Nephron (organoid): ENCODE measurements around the gene FBLN2.
A peak's percentile ranks its signal among the peaks of the same experiment; 100 is the strongest.

Experiments used
- H3K27ac Mint-ChIP-seq, 3 experiments: 2 replicates each; pipeline ENCODE4 v1.8.0; 2020; ENCODE audit warnings: mixed read lengths in 3 of 3, mild to moderate bottlenecking in 2 of 3, moderate library complexity in 1 of 3
- H3K27me3 Mint-ChIP-seq: 2 replicates; pipeline ENCODE4 v1.8.0; 2021; ENCODE audit warnings: low read depth, mild to moderate bottlenecking, moderate library complexity, mixed read lengths
- H3K36me3 Mint-ChIP-seq: 2 replicates; pipeline ENCODE4 v1.8.0; 2020; ENCODE audit warnings: low read depth, mixed read lengths
- H3K4me1 Mint-ChIP-seq: 2 replicates; pipeline ENCODE4 v1.8.0; 2020; ENCODE audit warnings: mixed read lengths
- H3K4me3 Mint-ChIP-seq, 3 experiments: 2 replicates each; pipeline ENCODE4 v1.8.0; 2020; ENCODE audit warnings: mild to moderate bottlenecking in 3 of 3, mixed read lengths in 3 of 3, moderate library complexity in 2 of 3
- H3K9me3 Mint-ChIP-seq: 2 replicates; pipeline ENCODE4 v1.8.0; 2020; ENCODE audit warnings: mixed read lengths
- TF ChIP-seq, protein P1 (sequence below), 3 experiments: fragments of 200-600 bp; sonication (generic); IDR thresholded peaks; one replicate each; pipeline ENCODE4 v1.5.0; 2021; ENCODE audit warnings: antibody characterized with exemption in 3 of 3; ENCODE audit not compliant: unreplicated experiment in 3 of 3

Gene FBLN2

DNA sequence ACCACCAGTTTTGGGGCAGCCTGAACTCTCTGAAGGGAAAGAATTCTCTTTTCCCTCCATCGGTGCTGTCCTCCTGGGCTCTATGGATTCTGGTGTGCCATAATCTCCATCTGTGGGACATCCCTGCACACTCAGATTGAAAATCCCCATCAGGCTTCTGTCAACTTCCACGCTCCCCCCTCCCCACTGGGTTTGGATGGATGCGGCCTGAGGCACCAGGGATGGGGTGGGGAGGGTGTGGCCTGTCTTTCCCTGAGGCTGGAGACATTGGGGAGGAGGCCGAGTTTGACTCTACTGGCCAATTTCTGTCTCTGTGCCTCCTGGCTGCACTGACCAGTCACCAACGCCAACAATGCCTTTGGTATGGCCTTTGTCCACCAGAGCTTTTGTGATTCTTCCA lies 16.3 kb upstream of the FBLN2 start:
- H3K4me1 Mint-ChIP-seq, result peaks cover 18% of the 10 kb centered on the region
- peaks cover 25% of the 10 kb centered on the region for H3K27me3 Mint-ChIP-seq
- H3K36me3 Mint-ChIP-seq, result no peaks in the 10 kb centered on the region
- no peak overlapping the region for H3K4me3 Mint-ChIP-seq
- peaks cover 2% of the 10 kb centered on the region for H3K9me3 Mint-ChIP-seq
- TF ChIP-seq, protein P1, sequence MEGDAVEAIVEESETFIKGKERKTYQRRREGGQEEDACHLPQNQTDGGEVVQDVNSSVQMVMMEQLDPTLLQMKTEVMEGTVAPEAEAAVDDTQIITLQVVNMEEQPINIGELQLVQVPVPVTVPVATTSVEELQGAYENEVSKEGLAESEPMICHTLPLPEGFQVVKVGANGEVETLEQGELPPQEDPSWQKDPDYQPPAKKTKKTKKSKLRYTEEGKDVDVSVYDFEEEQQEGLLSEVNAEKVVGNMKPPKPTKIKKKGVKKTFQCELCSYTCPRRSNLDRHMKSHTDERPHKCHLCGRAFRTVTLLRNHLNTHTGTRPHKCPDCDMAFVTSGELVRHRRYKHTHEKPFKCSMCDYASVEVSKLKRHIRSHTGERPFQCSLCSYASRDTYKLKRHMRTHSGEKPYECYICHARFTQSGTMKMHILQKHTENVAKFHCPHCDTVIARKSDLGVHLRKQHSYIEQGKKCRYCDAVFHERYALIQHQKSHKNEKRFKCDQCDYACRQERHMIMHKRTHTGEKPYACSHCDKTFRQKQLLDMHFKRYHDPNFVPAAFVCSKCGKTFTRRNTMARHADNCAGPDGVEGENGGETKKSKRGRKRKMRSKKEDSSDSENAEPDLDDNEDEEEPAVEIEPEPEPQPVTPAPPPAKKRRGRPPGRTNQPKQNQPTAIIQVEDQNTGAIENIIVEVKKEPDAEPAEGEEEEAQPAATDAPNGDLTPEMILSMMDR (IDR thresholded peaks at IDR 0.05; ENCODE audit: unreplicated experiment in 3 of 3), result no peak
- no peak overlapping the region for H3K27ac Mint-ChIP-seq

DNA sequence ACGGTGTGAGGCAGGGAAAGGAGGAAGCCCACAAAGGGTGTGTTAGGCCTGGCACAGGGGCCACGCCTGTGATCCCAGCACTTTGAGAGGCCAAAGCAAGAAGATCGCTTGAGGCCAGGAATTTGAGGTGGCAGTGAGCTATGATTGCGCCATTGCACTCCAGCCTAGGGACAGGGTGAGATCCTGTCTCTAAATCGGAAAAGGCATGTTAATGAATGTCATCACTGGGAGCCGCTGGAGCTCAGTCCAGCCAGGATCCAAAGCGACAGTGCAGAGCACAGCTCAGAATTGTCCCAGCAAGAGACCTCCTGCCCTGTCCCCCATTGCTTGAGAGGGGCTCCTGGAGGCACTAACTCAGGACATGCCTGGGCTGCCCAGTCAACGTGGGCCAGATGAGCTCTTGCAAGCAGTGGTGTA lies 15.0 kb upstream of the FBLN2 start:
- Mint-ChIP-seq H3K27me3 (peaks cover 22% of the 10 kb centered on the region), H3K4me3 (no peak overlapping the region), H3K4me1 (peaks cover 19% of the 10 kb centered on the region), H3K27ac (peak overlapping the region in 1 of 3 experiments; percentile 6), H3K36me3 (no peaks in the 10 kb centered on the region), H3K9me3 (peaks cover 2% of the 10 kb centered on the region)
- TF ChIP-seq, protein P1 (IDR thresholded peaks at IDR 0.05; ENCODE audit: unreplicated experiment in 3 of 3), result no peak

DNA sequence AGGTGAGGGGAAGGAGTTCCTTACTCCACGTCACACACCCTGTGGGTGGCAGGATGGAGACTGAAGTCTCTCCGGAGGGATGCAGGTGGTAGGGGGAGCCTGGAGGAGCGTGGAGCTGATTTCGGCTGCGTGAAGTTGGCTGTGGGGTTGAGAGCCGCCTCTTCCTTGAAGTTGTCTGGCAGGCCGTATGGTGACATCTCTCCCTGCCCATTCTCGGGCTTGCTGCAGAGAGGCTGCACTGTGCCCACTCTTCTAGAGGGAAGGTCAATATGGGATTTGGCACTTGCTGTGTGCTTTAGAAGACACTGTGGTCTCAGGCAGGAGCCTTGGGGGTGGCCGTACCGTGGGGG lies 13.4 kb upstream of the FBLN2 start:
- Mint-ChIP-seq H3K27me3 (peaks cover 19% of the 10 kb centered on the region), H3K4me1 (peaks cover 26% of the 10 kb centered on the region), H3K9me3 (peaks cover 2% of the 10 kb centered on the region), H3K4me3 (no peak overlapping the region), H3K27ac (peak overlapping the region; percentile 26 to 35 (median 31)), H3K36me3 (no peaks in the 10 kb centered on the region)
- TF ChIP-seq, protein P1 (IDR thresholded peaks at IDR 0.05; ENCODE audit: unreplicated experiment in 3 of 3), result no peak

DNA sequence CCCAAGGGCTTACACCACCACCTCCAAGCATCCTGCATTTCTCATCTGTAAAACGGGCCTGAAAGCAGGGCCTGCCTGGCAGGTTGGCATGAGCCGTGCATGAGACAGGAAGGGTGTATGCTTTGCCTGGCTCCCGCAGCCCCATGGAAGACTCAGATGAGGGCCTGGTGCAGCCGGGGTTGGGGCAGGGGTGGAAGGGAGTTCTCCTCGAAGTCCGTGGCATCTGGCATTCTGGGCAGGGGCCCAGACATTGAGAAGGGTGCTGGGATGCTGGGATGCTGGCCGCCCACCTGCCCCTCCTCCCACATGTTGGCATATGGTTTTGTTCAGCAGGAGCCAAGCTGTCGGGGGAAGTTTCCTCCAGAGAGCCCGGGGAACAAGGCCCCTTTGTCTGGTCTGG lies 13.0 kb upstream of the FBLN2 start:
- Mint-ChIP-seq H3K36me3 (no peaks in the 10 kb centered on the region), H3K4me3 (no peak overlapping the region), H3K4me1 (peaks cover 26% of the 10 kb centered on the region), H3K27me3 (peaks cover 19% of the 10 kb centered on the region), H3K9me3 (peaks cover 2% of the 10 kb centered on the region), H3K27ac (peak overlapping the region in 2 of 3 experiments; percentile 26 to 35)
- TF ChIP-seq, protein P1 (IDR thresholded peaks at IDR 0.05; ENCODE audit: unreplicated experiment in 3 of 3), result no peak

DNA sequence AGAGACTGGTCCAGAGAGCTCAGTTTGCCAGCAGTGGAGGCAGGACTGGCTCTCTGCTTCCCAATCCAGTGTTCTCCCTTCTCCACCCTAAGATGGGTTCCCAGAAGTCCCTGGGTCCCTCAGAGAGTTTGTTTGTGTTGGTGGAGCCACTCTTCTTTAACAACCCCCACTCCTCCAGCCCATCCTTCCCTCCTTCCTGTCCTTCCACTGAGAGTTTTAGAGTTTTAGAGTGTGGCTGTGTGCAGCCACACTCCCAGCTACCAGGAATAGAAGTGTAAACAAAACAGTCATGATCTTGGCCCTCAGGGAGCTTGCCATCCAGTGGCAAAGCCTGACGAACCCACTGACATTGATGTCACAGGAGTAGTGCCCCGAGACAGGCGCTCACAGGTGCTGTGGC lies 12.5 kb upstream of the FBLN2 start:
- Mint-ChIP-seq H3K4me3 (no peak overlapping the region), H3K4me1 (peaks cover 26% of the 10 kb centered on the region), H3K36me3 (no peaks in the 10 kb centered on the region), H3K27ac (peak overlapping the region; percentile 26 to 72 (median 35)), H3K27me3 (peaks cover 19% of the 10 kb centered on the region), H3K9me3 (peaks cover 2% of the 10 kb centered on the region)
- TF ChIP-seq, protein P1 (IDR thresholded peaks at IDR 0.05; ENCODE audit: unreplicated experiment in 3 of 3), result no peak

DNA sequence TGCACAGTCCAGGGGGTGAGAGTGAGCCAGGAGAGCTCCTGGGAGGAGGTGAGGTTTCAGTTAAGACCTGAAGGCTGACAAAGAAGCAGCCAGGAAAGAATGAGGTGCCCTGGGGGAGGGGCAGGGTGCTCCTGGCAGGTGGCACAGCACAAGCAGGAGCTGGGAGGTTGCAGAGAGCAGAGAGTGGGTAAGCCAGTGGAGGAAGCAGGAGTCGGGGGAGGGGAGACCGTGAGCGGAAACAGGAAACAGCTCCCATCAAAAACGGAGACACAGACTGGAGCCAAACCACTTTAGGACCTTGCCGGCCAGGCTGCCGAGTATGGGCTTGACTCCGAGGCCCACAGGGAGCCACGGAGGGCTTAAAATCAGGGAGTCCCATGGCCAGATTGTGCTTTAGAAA lies 12.1 kb upstream of the FBLN2 start:
- Mint-ChIP-seq H3K9me3 (peaks cover 2% of the 10 kb centered on the region), H3K27ac (peak overlapping the region; percentile 26 to 72 (median 29)), H3K27me3 (peaks cover 19% of the 10 kb centered on the region), H3K4me1 (peaks cover 26% of the 10 kb centered on the region), H3K36me3 (no peaks in the 10 kb centered on the region), H3K4me3 (peak overlapping the region in 1 of 3 experiments; percentile 29)
- TF ChIP-seq, protein P1 (IDR thresholded peaks at IDR 0.05; ENCODE audit: unreplicated experiment in 3 of 3), result no peak
